ENCODE results near the gene PDCL2.
"Not testable (repeated sequence)": the region's sequence is repeated elsewhere in the genome, so short reads cannot be mapped to it uniquely, and the experiment has no call there.

The PDCL2 gene

DNA sequence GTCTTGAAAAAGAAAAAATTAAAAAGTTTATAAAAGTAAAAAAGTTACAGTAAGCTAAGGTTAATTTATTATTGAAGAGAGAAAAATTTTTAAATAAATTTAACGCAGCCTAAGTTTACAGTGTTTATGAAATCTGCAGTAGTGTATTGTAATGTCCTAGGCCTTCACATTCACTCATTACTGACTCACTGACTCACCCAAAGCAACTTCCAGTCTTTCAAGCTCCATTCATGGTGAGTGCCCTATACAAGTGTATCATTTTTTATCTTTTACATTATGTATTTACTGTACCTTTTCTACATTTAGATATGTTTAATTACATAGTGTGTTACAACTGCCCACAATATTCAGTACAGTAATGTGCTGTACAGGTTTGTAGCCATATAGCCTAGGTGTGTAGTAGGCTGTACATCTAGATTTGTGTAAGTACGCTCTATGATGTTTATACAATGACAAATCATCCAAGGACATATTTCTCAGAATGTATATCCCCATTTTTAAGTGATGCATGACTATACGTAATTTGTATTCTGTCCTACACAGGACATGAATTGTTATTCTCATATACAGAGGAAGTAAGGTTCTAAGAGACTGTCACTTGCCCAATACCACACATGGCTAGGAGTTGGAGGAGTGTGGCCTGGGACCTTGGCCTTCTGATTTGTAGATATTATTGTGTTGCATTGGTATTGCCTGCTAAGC, 19.5 kb upstream of the PDCL2 start:
- Mint-ChIP-seq H3K9me3 (no peaks in the 10 kb centered on the region), H3K4me3 (no peak overlapping the region), H3K27me3 (peaks cover 1% of the 10 kb centered on the region), H3K4me1 (no peaks in the 10 kb centered on the region), H3K36me3 (ENCODE audit: low read depth) (no peaks in the 10 kb centered on the region), H3K27ac (no peak overlapping the region)
- DNase-seq: no peak
- ATAC-seq: no peak

DNA sequence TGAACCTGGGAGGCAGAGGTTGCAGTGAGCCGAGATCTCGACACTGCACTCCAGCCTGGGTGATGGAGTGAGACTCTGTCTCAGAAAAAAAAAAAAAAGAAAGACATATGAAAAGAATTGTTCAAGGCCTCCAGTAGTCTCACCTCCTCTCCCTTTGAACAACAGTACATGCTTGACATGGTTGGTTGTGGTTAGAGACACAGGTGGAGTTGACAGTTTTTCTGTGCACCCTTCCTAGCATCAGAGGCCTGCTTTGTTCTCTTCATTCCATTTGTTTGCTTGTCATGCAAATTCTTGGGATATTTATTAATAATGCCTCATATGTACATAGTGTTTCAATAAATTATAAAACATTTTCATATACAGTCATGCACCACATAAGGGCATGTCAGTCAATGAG, 18.3 kb upstream of the PDCL2 start:
- Mint-ChIP-seq H3K36me3 (ENCODE audit: low read depth) (no peaks in the 10 kb centered on the region), H3K27ac (no peak overlapping the region), H3K4me1 (no peaks in the 10 kb centered on the region), H3K9me3 (no peaks in the 10 kb centered on the region), H3K4me3 (no peak overlapping the region), H3K27me3 (peaks cover 1% of the 10 kb centered on the region)
- DNase-seq: no peak
- ATAC-seq: no peak

DNA sequence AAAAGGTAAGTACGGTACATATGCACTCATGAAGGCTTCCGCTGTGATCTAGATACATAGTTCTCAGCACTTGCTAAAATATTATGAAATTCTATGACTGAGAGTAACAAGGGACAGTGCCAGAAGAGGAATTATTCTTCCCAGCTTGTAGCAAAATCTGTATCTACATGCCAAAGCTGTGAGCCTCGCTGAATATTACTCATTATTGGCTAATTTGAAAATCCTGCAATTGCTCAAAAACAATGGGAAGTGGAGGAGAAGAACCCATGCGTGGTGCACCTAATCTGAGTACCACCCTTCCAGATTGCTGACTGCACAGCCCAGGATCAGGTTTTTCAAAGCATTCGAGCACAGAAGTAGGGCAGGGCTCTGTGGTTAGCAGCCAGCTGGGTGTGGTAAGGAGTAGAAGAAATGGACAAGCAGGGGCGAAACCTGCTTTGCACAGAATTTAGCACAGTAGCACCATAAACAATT, 17.4 kb upstream of the PDCL2 start:
- no peaks in the 10 kb centered on the region for H3K36me3 Mint-ChIP-seq (ENCODE audit: low read depth)
- peaks cover 1% of the 10 kb centered on the region for H3K27me3 Mint-ChIP-seq
- ATAC-seq (no peak), DNase-seq (no peak)
- no peak overlapping the region for H3K27ac Mint-ChIP-seq
- H3K4me3 Mint-ChIP-seq: no peak overlapping the region
- no peaks in the 10 kb centered on the region for H3K9me3 Mint-ChIP-seq
- no peaks in the 10 kb centered on the region for H3K4me1 Mint-ChIP-seq

DNA sequence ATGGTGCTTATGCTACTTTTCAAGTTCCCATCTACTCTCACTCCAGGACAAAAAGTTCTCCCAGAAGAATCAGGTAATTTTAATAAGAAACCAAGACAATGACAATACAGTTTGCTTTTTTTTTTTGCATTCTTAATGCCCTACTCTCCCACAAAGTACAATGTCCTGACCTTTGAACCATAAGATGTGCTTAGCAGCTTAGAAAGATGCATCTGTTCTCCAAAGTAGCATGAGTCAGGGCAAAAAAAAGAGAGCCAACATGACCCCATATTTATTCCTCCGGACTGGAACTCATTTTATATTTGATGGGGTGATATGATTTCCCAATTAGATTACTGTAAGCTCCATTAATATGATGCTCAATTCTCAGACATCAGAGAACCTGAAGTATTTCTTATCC, 16.5 kb upstream of the PDCL2 start:
- H3K4me3 Mint-ChIP-seq: no peak overlapping the region
- ATAC-seq (no peak), DNase-seq (no peak)
- H3K36me3 Mint-ChIP-seq (ENCODE audit: low read depth): no peaks in the 10 kb centered on the region
- H3K9me3 Mint-ChIP-seq: no peaks in the 10 kb centered on the region
- no peak overlapping the region for H3K27ac Mint-ChIP-seq
- H3K27me3 Mint-ChIP-seq: peaks cover under 1% of the 10 kb centered on the region
- no peaks in the 10 kb centered on the region for H3K4me1 Mint-ChIP-seq

DNA sequence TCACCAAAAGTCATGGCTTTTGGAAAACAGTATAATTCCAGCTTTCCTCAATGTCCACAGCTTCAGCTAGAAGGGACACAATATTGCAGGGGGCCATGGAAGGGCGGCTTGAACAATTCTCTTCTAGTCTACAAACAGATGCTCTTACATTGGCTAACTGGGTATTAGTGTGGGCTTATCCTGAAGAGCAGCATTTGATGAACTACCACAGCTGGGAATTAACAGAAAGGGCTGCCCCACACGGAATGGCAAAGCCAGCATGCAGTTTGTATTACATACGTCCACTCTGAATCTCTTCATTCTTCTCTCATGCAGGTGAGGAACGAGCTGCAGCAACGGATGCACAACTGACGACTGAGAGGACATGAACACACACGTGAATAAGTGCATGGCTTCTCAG, 13.0 kb upstream of the PDCL2 start:
- H3K9me3 Mint-ChIP-seq: no peaks in the 10 kb centered on the region
- H3K36me3 Mint-ChIP-seq (ENCODE audit: low read depth): no peaks in the 10 kb centered on the region
- no peaks in the 10 kb centered on the region for H3K4me1 Mint-ChIP-seq
- H3K4me3 Mint-ChIP-seq: no peak overlapping the region
- DNase-seq: no peak
- no peak overlapping the region for H3K27ac Mint-ChIP-seq
- no peak for ATAC-seq
- no peaks in the 10 kb centered on the region for H3K27me3 Mint-ChIP-seq

DNA sequence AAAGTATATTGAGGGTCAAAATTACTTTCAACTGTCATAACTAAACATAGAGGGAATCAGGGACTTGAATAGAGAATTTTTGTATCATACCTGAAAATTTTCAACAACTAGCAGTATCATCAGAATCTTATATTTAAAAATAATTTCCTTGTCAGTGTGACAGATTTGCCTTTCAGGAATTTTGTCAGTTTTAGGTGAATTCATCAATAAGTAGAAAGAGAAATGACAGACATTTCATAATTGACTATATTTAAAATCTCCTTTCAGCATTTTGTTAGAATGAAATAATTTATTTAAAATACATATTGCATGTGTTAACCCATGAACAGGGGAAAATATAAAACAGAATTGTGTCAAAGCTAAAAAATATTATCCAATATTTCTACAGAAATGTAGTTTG, 8.6 kb upstream of the PDCL2 start:
- H3K36me3 Mint-ChIP-seq (ENCODE audit: low read depth): no peaks in the 10 kb centered on the region
- no peaks in the 10 kb centered on the region for H3K4me1 Mint-ChIP-seq
- H3K27ac Mint-ChIP-seq: no peak overlapping the region
- no peak for DNase-seq
- ATAC-seq: no peak
- H3K9me3 Mint-ChIP-seq: no peaks in the 10 kb centered on the region
- no peak overlapping the region for H3K4me3 Mint-ChIP-seq
- peaks cover 3% of the 10 kb centered on the region for H3K27me3 Mint-ChIP-seq

DNA sequence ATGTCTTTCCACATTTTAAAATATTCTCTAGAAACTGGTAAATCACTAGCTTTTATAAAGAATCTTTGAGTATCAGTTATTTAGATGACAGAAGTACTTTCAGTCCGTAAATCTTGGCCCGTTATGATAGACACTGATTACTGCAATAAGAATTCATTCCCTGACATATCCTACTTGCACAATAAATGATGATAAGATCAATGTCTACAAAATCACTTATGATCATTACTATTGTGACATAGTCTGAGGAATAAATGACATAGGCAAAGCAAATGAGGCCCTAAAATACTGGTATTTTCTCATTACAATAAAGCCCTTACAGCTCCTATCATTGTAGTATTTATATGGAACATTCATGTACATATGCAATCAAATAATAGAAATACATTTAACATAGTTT, 6.6 kb upstream of the PDCL2 start:
- ATAC-seq (no peak), DNase-seq (no peak)
- H3K9me3 Mint-ChIP-seq: no peaks in the 10 kb centered on the region
- H3K27me3 Mint-ChIP-seq: peaks cover 3% of the 10 kb centered on the region
- H3K4me3 Mint-ChIP-seq: no peak overlapping the region
- no peak overlapping the region for H3K27ac Mint-ChIP-seq
- H3K4me1 Mint-ChIP-seq: no peaks in the 10 kb centered on the region
- H3K36me3 Mint-ChIP-seq (ENCODE audit: low read depth): no peaks in the 10 kb centered on the region

DNA sequence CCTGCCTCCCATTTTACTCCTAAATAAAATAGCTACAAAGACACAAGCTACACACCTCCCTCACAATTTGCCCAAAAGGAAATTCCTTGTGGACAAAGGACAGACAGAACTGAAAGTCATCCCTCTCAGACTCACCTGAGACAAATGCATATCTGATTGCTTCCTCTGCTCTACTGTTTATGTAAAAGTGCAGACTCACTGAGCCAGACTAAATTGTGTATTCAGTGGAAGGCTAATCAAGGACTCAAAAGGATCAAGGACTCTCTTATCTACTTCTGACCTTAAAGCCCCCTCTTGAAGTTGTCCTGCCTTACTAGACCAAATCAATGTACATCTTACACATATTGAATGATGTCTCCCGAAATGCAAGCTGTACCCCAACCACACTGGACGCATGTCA, 3.9 kb downstream of the PDCL2 start:
- Mint-ChIP-seq H3K4me3 (no peak overlapping the region), H3K4me1 (no peaks in the 10 kb centered on the region), H3K27me3 (peaks cover 21% of the 10 kb centered on the region), H3K27ac (no peak overlapping the region), H3K36me3 (ENCODE audit: low read depth) (peaks cover 3% of the 10 kb centered on the region), H3K9me3 (peaks cover 14% of the 10 kb centered on the region)
- no peak for ATAC-seq
- no peak for DNase-seq

DNA sequence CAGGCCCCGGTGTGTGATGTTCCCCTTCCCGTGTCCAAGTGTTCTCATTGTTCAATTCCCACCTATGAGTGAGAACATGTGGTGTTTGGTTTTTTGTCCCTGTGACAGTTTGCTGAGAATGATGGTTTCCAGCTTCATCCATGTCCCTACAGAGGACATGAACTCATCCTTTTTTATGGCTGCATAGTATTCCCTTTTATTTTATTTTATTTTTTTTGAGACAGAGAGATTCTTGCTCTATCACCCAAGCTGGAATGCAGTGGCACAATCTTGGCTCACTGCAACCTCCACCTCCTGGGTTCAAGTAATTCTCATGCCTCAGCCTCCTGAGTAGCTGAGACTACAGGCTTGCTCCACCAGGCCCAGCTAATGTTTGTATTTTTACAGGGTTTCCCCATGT, 9.3 kb downstream of the PDCL2 start:
- ATAC-seq; H3K36me3 Mint-ChIP-seq (ENCODE audit: low read depth); H3K4me1 Mint-ChIP-seq; DNase-seq; H3K4me3 Mint-ChIP-seq; H3K27ac Mint-ChIP-seq: not testable (repeated sequence)
- Mint-ChIP-seq H3K27me3 (peaks cover 23% of the 10 kb centered on the region), H3K9me3 (peaks cover 14% of the 10 kb centered on the region)

DNA sequence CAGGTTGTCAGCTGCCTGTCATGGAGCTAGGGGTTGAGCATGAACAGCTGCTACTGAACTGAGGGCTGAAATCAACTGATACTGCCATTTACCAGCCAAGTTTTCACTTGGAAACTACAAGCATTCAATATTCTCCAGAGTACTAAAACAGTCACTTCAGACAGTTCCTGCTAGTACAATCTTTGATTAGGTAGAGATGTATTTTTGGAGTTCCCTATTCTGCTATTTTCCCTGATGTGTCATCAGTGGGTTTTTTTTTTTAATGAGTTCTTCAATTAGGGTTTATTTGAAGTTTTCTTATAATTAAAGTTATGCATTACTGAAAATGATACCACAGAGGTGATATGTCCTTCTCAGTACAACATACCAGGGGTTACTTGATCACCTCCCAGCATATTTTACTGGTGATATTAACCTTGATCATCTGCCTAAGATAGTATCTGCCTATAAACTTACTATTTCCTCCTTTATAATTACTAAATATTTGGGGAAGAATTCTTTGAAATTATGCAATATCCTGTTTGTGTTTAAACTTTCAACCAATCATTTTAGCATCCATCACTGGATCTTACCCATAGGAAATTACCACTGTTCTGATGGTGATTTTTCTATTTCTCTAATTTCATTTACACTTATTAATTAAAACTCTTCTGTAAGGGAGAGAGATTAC, 13.6 kb downstream of the PDCL2 start:
- ATAC-seq: no peak
- H3K4me3 Mint-ChIP-seq: no peak overlapping the region

DNA sequence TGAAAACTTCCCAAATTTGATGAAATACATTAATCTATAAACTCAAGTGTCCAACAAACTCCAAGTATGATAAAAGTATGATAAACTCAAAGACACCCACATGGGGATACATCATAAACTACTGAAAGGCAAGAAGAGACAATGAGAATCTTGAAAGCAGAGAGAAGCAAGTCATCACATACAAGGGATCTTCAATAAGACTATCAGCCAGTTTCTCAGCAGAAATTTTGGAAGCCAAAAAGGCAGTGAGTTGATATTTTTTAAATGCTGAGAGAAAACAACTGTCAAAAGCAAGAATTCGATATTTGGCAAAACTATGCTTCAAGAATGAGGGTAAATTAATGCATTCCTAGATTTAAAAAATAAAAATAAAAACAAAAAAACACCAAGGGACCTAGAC, 16.5 kb downstream of the PDCL2 start:
- no peak for ATAC-seq

More for the DNA sequence above, 13.6 kb downstream of the PDCL2 start:
- H3K27me3 Mint-ChIP-seq: peaks cover 16% of the 10 kb centered on the region
- peaks cover 12% of the 10 kb centered on the region for H3K36me3 Mint-ChIP-seq (ENCODE audit: low read depth)
- H3K9me3 Mint-ChIP-seq: peaks cover 39% of the 10 kb centered on the region
- H3K4me1 Mint-ChIP-seq: peaks cover 11% of the 10 kb centered on the region
- no peak overlapping the region for H3K27ac Mint-ChIP-seq
- no peak for DNase-seq

DNA sequence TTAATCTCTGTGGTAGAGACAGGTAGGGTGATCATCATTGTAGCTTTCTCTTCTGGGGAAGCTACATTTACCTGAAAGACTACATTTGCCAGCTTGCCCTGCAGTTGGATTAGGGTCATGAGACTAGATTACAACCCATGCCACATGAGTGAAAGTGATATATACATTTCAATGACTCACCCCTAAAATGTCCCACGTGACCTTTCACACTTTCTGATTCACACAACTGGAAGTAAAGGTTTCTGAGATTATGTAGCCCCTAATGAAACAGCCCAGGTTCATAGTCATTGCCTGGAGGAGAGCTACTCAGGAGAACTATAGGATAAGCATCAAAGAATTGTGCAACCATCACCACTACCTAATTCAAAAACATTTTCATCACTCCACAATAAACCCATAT, 17.8 kb downstream of the PDCL2 start:
- Mint-ChIP-seq H3K4me3 (peak overlapping the region; percentile 35), H3K9me3 (peaks cover 33% of the 10 kb centered on the region), H3K27ac (peak overlapping the region; percentile 77), H3K36me3 (ENCODE audit: low read depth) (peaks cover 10% of the 10 kb centered on the region), H3K27me3 (peaks cover 7% of the 10 kb centered on the region), H3K4me1 (peaks cover 13% of the 10 kb centered on the region)
- DNase-seq (no peak), ATAC-seq (peak; percentile 92)

More for the DNA sequence above, 16.5 kb downstream of the PDCL2 start:
- H3K9me3 Mint-ChIP-seq: peaks cover 33% of the 10 kb centered on the region
- H3K27ac Mint-ChIP-seq: no peak overlapping the region
- H3K4me1 Mint-ChIP-seq: peaks cover 13% of the 10 kb centered on the region
- H3K4me3 Mint-ChIP-seq: no peak overlapping the region
- H3K36me3 Mint-ChIP-seq (ENCODE audit: low read depth): peaks cover 10% of the 10 kb centered on the region
- DNase-seq: no peak
- H3K27me3 Mint-ChIP-seq: peaks cover 10% of the 10 kb centered on the region

DNA sequence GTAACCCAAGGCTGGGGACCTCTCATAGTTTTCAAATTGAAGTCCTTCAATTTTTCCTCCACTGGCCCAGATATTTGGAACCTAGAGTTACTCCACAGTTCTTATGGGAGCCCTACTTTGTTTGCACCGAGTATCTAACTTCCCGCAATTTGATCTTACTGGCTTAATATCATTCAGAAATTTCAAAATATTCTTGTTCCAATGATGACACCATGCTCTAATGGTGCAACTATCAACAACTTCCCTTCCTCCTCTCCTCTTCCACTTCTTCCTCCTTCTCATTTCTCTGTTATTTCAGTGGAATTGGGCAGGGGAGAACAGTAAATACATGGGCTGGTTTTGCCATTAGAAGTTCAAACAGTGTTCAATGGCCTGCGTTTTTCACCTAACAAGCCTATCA, 20.2 kb downstream of the PDCL2 start:
- H3K27ac Mint-ChIP-seq: no peak overlapping the region
- peaks cover 23% of the 10 kb centered on the region for H3K9me3 Mint-ChIP-seq
- peaks cover 13% of the 10 kb centered on the region for H3K4me1 Mint-ChIP-seq
- peaks cover 4% of the 10 kb centered on the region for H3K27me3 Mint-ChIP-seq
- ATAC-seq: no peak
- DNase-seq: no peak
- peaks cover 10% of the 10 kb centered on the region for H3K36me3 Mint-ChIP-seq (ENCODE audit: low read depth)
- no peak overlapping the region for H3K4me3 Mint-ChIP-seq

DNA sequence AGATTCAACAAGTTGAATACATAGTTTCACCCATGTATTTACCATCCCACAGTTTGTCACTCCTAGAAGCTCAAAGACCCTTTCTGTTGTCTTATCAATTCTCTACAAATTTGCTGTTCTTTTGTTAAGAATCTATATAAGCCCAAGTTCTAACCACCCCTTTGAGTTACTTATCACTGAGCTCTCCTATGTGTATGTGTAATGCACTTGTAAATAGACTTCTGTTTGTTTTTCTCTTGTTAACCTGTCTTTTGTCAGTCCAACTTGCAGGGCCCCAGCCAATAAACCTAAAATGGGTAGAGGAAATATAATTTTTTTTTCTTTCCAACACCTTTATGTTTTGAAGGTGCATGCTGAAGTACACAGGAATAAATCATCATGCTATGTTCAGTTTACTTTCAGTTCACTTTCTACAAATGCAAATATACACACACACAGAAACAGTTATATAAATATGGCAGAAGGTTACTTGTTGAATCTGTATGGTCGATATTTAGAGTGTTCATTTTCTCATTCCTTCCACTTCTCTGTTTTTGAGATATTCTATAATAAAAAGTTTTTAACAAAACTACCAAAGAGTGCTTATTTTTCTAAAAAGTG, 23.0 kb downstream of the PDCL2 start:
- Mint-ChIP-seq H3K27me3 (peaks cover 3% of the 10 kb centered on the region), H3K27ac (no peak overlapping the region), H3K4me1 (peaks cover 3% of the 10 kb centered on the region), H3K36me3 (ENCODE audit: low read depth) (no peaks in the 10 kb centered on the region), H3K4me3 (no peak overlapping the region), H3K9me3 (no peaks in the 10 kb centered on the region)
- no peak for DNase-seq
- no peak for ATAC-seq

DNA sequence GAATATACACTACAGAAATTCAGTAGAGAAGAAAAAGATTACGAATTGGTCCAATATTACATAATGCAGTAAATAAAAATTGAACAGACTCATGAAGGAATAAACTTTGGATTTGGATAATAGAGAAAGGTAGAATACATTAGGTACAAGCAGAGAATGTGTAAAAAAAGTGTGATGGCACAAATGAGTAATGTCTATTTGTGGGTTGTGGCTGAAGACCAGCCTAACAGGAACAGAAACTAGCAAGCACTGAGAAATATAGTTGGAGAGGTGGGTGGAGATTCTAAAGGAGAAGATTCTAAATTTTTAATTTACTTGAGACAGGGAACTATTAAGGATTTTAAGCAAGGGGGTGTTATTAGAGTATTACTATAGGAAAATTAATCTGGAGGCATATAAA, 30.2 kb downstream of the PDCL2 start:
- H3K27ac Mint-ChIP-seq: peak overlapping the region; percentile 36
- H3K4me1 Mint-ChIP-seq: peaks cover 15% of the 10 kb centered on the region
- H3K9me3 Mint-ChIP-seq: peaks cover 4% of the 10 kb centered on the region
- H3K27me3 Mint-ChIP-seq: peaks cover 17% of the 10 kb centered on the region
- ATAC-seq (peak; percentile 88), DNase-seq (no peak)
- no peak overlapping the region for H3K4me3 Mint-ChIP-seq
- H3K36me3 Mint-ChIP-seq (ENCODE audit: low read depth): peaks cover 4% of the 10 kb centered on the region

Data from activated naive CD8-positive, alpha-beta T cell treated with anti-CD3 and anti-CD28 coated beads, Interleukin-2, amount 50 U/mL, for 24 hours (primary cell).